Measurements from ENCODE around the gene ACCSL.

DNA sequence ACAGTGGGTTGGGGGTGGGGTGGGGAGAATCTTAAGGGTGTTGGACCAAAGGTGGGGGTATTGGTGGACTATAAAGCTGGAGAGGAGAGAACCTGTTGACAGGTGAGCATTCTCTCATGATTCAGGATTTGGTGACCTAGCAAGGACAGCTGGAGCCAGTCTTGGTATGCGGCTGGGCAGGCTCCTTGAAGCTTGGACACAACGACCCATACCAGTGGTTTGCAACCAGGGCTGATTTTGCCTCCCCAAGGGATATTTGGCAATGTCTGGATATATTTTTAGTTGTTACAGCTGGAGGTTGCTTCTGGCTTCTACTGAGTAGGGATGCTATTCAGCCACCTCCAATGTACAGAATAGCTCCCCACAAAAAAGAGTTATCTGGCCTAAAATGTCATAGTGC is 53.3 kb downstream of the ACCSL start:
- no peak for TF ChIP-seq POLR2A (IDR thresholded peaks at IDR 0.05)
- no peak for TF ChIP-seq CTCF (IDR thresholded peaks at IDR 0.05)
- no peak for TF ChIP-seq EP300 (IDR thresholded peaks at IDR 0.05)

Measured in tibial nerve (tissue), 4 donors.